ENCODE measurements around the gene CTCFL. TPM values are rescaled to one million over a fixed set of nuclear protein-coding genes. Genes with fewer than 3 reads are reported as not detected.

Gene CTCFL
- total and polyA plus RNA-seq, 2 donors (not counting 3 experiments of a cell fraction or from before 2014, with no cell fraction given) = not detected

DNA sequence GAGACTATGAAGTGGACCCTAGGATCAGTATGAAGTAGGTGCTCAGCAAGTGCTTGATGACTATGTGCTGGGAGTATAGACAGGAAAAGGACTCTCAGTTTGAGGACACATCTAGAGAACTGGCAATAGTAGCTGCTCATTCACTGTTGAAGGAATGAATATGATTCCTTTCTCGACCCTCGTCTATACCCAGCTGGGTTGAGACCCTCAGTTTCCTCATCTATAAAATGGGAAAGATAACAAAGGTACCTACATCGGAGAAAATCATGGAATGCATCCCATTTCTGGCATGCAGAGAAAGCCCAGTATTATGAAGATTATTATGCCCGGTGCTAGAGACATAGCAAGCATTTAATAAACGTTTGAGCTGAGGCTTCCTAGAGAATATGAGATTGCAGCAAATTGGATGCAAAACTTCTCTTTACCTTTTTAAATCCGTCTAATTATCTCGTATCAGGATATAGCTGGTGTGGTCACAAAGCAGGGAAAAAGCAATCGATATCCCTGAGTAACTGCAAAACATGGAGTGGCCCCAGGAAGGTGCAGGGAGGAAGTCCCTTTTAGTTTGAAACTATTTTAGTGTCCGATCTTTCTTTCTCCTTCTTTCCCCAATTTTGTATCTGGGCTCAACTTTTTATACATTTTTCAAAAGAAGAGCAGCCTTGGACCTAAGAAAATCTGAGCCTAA is 33.1 kb upstream of the CTCFL start:
- H3K27ac ChIP-seq (ENCODE audit: insufficient read depth, low read depth, low read length) = no peak overlapping the region
- H3K9ac ChIP-seq (replicated peaks; ENCODE audit: extremely low read depth, insufficient read depth, low read length) = no peak overlapping the region
- no peak for FAIRE-seq
- H3K9me1 ChIP-seq (replicated peaks; ENCODE audit: control insufficient read depth, extremely low read depth, insufficient read depth, low read length) = no peaks in the 10 kb centered on the region
- no TSS peak for BruUV-seq (replicated peaks)
- no peak overlapping the region for H2AFZ ChIP-seq (ENCODE audit: low read depth, low read length)
- H3K4me3 ChIP-seq (replicated peaks in 1 of 3; ENCODE audit: insufficient read depth in 1 of 3, low read depth in 1 of 3, low read length in 3 of 3) = no peak overlapping the region
- no peaks in the 10 kb centered on the region for H3K4me1 ChIP-seq (ENCODE audit: control insufficient read depth, extremely low read depth, insufficient read depth, low read length)
- no peak for TF ChIP-seq GATA2 (IDR thresholded peaks at IDR 0.05; ENCODE audit: insufficient read depth, insufficient read length, low read depth, low read length)
- dilution Hi-C loops (cut with MboI; ENCODE audit: extremely low pct_ligation_motif_present, low sequenced_read_pairs) (no loop called here), intact Hi-C loops (cut with micrococcal nuclease) (no loop called here)
- H4K20me1 ChIP-seq (replicated peaks; ENCODE audit: control insufficient read depth, extremely low read depth, insufficient read depth, low read length) = no peaks in the 10 kb centered on the region
- ChIA-PET CTCF (no interaction called here), POLR2A (no interaction called here)
- DNase-seq (ENCODE audit: low read depth, low spot score) = no peak
- H3K9me3 ChIP-seq (replicated peaks; ENCODE audit: control insufficient read depth, insufficient read depth, low read length) = no peaks in the 10 kb centered on the region
- H3K4me2 ChIP-seq (ENCODE audit: insufficient read depth, low read length) = no peak overlapping the region
- H3K79me2 ChIP-seq (ENCODE audit: control insufficient read depth, insufficient read depth, low read length) = no peaks in the 10 kb centered on the region
- no peaks in the 10 kb centered on the region for H3K36me3 ChIP-seq (ENCODE audit: control insufficient read depth in 2 of 2, extremely low read depth in 1 of 2, insufficient read depth in 2 of 2, low read length in 2 of 2)
- no peaks in the 10 kb centered on the region for H3K27me3 ChIP-seq (ENCODE audit: control insufficient read depth in 2 of 2, insufficient read depth in 2 of 2, low read length in 2 of 2)

DNA sequence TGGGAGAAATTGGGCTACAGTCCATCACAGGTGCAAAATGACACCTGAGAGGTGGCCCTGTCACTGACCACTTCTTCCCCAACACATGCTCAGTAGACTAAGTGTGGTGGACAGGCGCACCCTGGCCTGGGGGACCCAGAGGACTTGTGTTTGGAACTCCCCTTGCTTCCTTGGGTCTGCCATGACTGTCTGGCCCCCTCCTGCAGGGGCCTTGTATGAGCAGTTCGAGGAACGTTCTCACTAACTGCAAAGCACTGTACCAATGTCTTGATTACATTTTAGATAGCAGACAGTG is 32.0 kb upstream of the CTCFL start:
- no peak overlapping the region for H3K27ac ChIP-seq (ENCODE audit: insufficient read depth, low read depth, low read length)
- no peaks in the 10 kb centered on the region for H3K79me2 ChIP-seq (ENCODE audit: control insufficient read depth, insufficient read depth, low read length)
- no peaks in the 10 kb centered on the region for H3K27me3 ChIP-seq (ENCODE audit: control insufficient read depth in 2 of 2, insufficient read depth in 2 of 2, low read length in 2 of 2)
- H4K20me1 ChIP-seq (replicated peaks; ENCODE audit: control insufficient read depth, extremely low read depth, insufficient read depth, low read length) = no peaks in the 10 kb centered on the region
- H3K36me3 ChIP-seq (ENCODE audit: control insufficient read depth in 2 of 2, extremely low read depth in 1 of 2, insufficient read depth in 2 of 2, low read length in 2 of 2) = no peaks in the 10 kb centered on the region
- no peaks in the 10 kb centered on the region for H3K4me1 ChIP-seq (ENCODE audit: control insufficient read depth, extremely low read depth, insufficient read depth, low read length)
- dilution Hi-C loops (cut with MboI; ENCODE audit: extremely low pct_ligation_motif_present, low sequenced_read_pairs) (no loop called here), intact Hi-C loops (cut with micrococcal nuclease) (no loop called here)
- no peak for FAIRE-seq
- no peak overlapping the region for H2AFZ ChIP-seq (ENCODE audit: low read depth, low read length)
- ChIA-PET CTCF (no interaction called here), POLR2A (no interaction called here)
- H3K4me3 ChIP-seq (replicated peaks in 1 of 3; ENCODE audit: insufficient read depth in 1 of 3, low read depth in 1 of 3, low read length in 3 of 3) = no peak overlapping the region
- no peak overlapping the region for H3K4me2 ChIP-seq (ENCODE audit: insufficient read depth, low read length)
- H3K9me3 ChIP-seq (replicated peaks; ENCODE audit: control insufficient read depth, insufficient read depth, low read length) = no peaks in the 10 kb centered on the region
- no peak for TF ChIP-seq FOS (IDR thresholded peaks at IDR 0.05; ENCODE audit: borderline replicate concordance, insufficient read depth, low read length)
- TF ChIP-seq GATA2 (IDR thresholded peaks at IDR 0.05; ENCODE audit: insufficient read depth, insufficient read length, low read depth, low read length) = no peak
- no peak for TF ChIP-seq POLR2A (IDR thresholded peaks at IDR 0.05; ENCODE audit: low read depth, low read length)
- no peak for TF ChIP-seq JUN (IDR thresholded peaks at IDR 0.05; ENCODE audit: borderline replicate concordance, insufficient read depth, insufficient read length, low read depth)
- no peak for TF ChIP-seq EZH2 (IDR thresholded peaks at IDR 0.05; ENCODE audit: borderline replicate concordance, low read depth, low read length, severe bottlenecking)
- no peak for TF ChIP-seq MYC (IDR thresholded peaks at IDR 0.05; ENCODE audit: low read depth, low read length)
- TF ChIP-seq, protein P1, sequence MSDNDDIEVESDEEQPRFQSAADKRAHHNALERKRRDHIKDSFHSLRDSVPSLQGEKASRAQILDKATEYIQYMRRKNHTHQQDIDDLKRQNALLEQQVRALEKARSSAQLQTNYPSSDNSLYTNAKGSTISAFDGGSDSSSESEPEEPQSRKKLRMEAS (IDR thresholded peaks at IDR 0.05; ENCODE audit: insufficient read depth, insufficient read length) = no peak
- no peak for TF ChIP-seq POLR2AphosphoS5 (IDR thresholded peaks at IDR 0.05; ENCODE audit: insufficient read depth, low read depth, low read length)
- TF ChIP-seq, protein P2, sequence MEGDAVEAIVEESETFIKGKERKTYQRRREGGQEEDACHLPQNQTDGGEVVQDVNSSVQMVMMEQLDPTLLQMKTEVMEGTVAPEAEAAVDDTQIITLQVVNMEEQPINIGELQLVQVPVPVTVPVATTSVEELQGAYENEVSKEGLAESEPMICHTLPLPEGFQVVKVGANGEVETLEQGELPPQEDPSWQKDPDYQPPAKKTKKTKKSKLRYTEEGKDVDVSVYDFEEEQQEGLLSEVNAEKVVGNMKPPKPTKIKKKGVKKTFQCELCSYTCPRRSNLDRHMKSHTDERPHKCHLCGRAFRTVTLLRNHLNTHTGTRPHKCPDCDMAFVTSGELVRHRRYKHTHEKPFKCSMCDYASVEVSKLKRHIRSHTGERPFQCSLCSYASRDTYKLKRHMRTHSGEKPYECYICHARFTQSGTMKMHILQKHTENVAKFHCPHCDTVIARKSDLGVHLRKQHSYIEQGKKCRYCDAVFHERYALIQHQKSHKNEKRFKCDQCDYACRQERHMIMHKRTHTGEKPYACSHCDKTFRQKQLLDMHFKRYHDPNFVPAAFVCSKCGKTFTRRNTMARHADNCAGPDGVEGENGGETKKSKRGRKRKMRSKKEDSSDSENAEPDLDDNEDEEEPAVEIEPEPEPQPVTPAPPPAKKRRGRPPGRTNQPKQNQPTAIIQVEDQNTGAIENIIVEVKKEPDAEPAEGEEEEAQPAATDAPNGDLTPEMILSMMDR (IDR thresholded peaks at IDR 0.05; ENCODE audit: extremely low read depth in 1 of 2, insufficient read depth in 1 of 2, low read depth in 1 of 2, low read length in 2 of 2) = no peak
- DNase-seq (ENCODE audit: low read depth, low spot score) = no peak
- BruUV-seq (replicated peaks) = no TSS peak
- H3K9ac ChIP-seq (replicated peaks; ENCODE audit: extremely low read depth, insufficient read depth, low read length) = no peak overlapping the region
- H3K9me1 ChIP-seq (replicated peaks; ENCODE audit: control insufficient read depth, extremely low read depth, insufficient read depth, low read length) = no peaks in the 10 kb centered on the region

Measured in endothelial cell of umbilical vein (primary cell).